GM19438 (cell line): ENCODE data around the gene EEF1AKMT4.
"Not testable (repeated sequence)": the region's sequence is repeated elsewhere in the genome, so short reads cannot be mapped to it uniquely, and the experiment has no call there.

ENCODE experiments used
- ATAC-seq: cut with Tn5 transposase; IDR thresholded peaks from one replicate; pipeline ENCODE4 v1.9.1; 2021; ENCODE audit warnings: low read depth; ENCODE audit not compliant: unreplicated experiment

The EEF1AKMT4 gene

GRCh38 chr3:184259878-184260723, 10.6 kb downstream of the EEF1AKMT4 start:
- no peak for ATAC-seq

DNA sequence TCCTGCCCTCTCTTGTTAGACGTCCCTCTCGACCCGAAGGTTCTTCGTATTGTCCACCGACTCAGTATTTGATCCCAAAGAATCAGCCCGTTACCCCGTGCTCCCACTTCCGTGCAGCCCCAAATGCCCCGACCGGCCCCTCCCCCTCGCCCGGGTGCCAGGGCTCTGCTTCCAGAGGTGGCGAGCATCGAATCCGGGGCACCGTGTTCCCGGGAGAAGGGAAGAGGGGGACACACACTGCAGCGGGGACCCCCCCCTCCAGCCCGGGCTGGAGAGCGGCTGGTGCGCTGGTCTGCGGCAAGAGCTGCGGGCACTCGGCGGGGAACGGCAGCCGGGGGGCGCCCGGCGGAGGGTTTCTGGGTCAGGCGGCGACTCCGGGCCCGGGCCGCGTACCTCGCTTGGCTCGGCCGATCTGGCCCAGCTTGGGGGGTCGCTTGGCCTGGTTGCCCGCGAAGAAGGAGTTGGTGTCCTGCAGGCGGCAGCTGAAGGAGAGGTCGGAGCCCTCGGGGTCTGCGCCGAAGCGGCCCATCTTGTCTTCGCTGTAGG, 11.3 kb downstream of the EEF1AKMT4 start:
- ATAC-seq: no peak

DNA sequence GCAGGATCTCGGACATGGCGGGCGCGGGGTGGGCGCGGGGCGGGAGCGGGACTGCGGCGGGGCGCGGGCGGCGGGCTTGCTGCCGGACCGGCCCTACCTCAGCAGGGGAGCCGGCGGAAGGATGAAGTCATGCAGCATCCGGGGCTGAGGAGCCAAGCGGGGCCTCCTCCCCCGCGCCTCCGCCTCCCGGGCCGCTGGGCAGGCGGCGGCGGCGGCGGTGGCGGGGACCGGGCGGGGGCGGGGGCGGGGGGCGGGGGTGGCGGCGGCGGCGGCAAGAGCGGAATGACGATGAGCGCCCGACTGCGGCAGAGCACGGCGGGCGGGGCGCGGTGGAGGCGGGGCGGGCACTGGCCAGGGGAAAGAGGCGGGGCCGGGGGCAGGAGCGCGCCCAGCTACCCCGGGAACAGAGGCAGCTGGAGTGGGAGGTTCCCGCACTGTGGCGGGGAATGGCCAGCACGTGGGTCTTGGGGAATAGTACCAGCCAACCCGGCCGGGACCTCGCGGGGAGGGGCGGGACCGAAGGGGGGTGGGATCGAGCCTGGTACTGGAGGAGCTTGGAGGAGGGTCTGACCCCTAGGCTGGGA, 11.9 kb downstream of the EEF1AKMT4 start, which contains the start of gene CAMK2N2:
TSS of gene CAMK2N2 (minus strand) at position 284 of the 584 bp plus-strand sequence. CDS start at position 16, 268 bp downstream.
- ATAC-seq: no peak

- no peak for ATAC-seq
These were observed 12.6 kb downstream of the EEF1AKMT4 start for GRCh38 chr3:184261854-184262763.

DNA sequence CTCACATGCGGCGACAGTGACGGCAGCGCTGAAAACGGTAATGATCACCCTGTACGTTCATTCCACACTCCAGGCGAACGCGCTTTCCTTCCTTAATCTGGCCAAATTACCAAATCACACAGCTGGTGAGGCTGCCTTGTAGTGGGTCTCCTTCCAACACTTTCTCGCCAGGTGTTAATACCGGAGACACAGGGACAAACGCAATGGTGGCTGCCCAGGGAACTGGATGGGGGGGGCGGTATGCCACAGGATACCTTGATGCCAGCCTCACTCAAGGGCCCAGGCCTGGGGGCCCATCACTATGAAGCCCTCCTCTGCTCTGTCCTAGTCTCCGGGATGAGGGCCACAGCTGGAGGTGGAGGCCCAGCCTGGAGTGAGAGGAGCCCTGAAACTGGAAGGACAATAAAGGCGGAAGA, 13.3 kb downstream of the EEF1AKMT4 start:
- ATAC-seq: no peak

DNA sequence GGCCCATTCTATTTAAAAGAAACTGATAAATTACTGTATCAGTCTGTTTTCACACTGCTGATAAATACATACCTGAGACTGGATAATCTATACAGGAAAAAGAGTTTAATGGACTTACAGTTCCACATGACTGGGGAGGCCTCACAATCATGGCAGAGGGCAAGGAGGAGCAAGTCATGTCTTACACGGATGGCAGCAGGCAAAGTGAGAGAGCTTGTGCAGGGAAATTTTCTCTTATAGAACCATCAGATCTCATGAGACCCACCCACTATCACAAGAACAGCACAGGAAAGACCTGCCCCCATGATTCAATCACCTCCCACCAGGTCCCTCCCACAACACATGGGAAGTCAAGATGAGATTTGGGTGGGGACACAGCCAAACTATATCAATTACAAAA, 17.8 kb downstream of the EEF1AKMT4 start:
- ATAC-seq: not testable (repeated sequence)

DNA sequence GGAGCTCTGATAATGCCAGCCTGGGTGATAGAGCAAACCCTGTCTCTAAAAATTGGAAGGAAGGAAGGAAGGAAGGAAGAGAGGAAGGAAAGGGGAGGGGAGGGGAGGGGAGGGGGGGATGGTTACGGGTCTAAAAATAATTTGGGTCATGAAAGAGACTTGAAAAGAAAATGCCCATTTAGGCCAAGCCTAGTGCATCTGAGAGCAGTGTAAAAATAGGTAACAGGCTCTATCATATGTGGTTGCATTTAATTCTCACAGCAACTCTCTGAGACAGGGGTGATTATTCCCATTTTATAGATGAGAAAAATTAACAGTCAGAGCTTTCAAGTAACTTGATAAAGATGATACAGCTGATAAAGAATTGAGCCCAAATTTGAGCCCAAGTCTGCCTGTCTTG, 22.8 kb downstream of the EEF1AKMT4 start:
- ATAC-seq: no peak

- ATAC-seq: no peak
These were observed 25.9 kb downstream of the EEF1AKMT4 start for GRCh38 chr3:184275381-184275701.

GRCh38 chr3:184275961-184276910, 26.8 kb downstream of the EEF1AKMT4 start, which contains the start of gene ECE2:
Gene ECE2, plus strand, starts transcription at chr3:184276022. Its CDS starts 132 bp downstream, at chr3:184276154.
- ATAC-seq: no peak

DNA sequence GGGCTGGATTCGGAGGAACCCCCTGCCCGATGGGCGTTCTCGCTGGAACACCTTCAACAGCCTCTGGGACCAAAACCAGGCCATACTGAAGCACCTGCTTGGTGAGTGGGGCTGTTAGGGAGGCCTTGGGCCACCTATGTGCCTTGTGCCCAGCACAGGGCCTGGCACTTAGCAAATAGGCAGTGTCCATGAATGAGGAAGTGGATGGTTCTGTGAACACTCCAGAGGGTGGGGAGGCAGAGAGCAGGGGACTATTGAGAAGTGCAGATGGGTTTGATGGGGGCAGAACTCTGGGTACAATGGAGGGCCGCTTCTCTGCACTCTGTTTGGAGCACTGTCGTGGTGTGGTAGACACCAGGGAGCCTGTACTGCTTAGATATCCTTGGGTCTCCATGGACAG, 27.9 kb downstream of the EEF1AKMT4 start:
- ATAC-seq: no peak

DNA sequence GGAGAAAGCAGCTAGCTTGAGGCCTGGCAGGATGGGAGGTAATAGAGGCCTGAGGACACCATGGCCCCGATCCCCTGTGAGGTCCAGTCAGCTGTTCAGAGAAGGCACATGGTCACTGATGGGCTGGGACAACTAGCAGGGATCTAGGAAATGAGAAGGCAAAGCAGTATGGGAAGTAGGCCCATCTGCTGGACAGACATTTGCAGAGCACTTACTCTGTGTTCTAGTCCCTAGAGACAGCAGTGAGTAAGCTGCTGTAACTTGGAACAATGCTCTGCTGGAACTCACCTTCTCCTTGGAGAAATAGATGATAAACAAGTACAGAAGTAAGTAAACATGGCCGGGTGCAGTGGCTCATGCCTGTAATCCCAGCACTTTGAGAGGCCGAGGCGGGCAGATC, 33.5 kb downstream of the EEF1AKMT4 start:
- ATAC-seq: no peak

DNA sequence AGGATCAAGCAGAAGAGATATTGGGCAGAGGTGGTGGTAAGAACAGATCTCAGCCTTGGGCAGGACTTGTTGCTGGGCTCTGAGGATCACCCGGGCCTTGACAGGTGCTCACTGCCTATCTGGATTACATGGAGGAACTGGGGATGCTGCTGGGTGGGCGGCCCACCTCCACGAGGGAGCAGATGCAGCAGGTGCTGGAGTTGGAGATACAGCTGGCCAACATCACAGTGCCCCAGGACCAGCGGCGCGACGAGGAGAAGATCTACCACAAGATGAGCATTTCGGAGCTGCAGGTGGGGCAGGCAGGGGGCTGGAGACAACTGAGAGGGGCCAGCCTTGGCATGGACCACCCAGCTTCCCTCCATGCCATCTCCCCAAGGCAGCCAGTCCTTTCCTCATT, 34.2 kb downstream of the EEF1AKMT4 start:
- ATAC-seq: no peak

GRCh38 chr3:184284696-184285095, 35.2 kb downstream of the EEF1AKMT4 start:
- no peak for ATAC-seq

DNA sequence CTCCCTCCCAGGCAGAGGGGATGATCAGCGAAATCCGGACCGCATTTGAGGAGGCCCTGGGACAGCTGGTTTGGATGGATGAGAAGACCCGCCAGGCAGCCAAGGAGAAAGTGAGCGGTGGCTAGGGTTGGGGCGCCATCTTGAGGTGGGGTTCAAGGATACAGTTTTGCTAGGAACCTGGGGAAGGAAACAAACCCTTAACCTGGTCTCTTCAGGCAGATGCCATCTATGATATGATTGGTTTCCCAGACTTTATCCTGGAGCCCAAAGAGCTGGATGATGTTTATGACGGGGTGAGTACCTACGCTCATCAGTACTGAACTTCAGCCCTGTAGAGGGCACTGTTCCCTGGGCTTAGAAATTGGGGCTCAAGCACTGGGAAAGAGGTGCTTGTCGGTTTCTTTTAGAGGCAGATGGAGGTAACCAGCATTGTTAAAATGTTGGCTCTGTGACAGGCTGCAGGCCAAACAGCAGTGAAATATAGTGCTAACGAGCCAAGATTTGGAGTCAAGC, 40.0 kb downstream of the EEF1AKMT4 start:
- ATAC-seq: no peak

- no peak for ATAC-seq
These were observed 40.9 kb downstream of the EEF1AKMT4 start for GRCh38 chr3:184290331-184290730.

GRCh38 chr3:184291044-184291737, 41.7 kb downstream of the EEF1AKMT4 start:
- ATAC-seq: no peak

GRCh38 chr3:184291738-184292445, 42.4 kb downstream of the EEF1AKMT4 start:
- no peak for ATAC-seq

GRCh38 chr3:184295771-184296170, 46.3 kb downstream of the EEF1AKMT4 start:
- ATAC-seq: no peak
